ENCODE measurements around the gene DOCK1.

DOCK1 gene

GRCh38 chr10:127100983-127101615, 195.9 kb downstream of the DOCK1 start:
- DNase-seq: no peak

GRCh38 chr10:127102176-127102575, 196.9 kb downstream of the DOCK1 start:
- no peak for DNase-seq

- DNase-seq: no peak
These were observed 209.9 kb downstream of the DOCK1 start for GRCh38 chr10:127115100-127115499.

- no peak for DNase-seq
These were observed 211.9 kb downstream of the DOCK1 start for GRCh38 chr10:127117125-127117524.

GRCh38 chr10:127118034-127118433, 212.8 kb downstream of the DOCK1 start:
- DNase-seq: no peak

GRCh38 chr10:127119936-127120335, 214.7 kb downstream of the DOCK1 start:
- DNase-seq: no peak

GRCh38 chr10:127122831-127123230, 217.6 kb downstream of the DOCK1 start:
- DNase-seq: no peak

GRCh38 chr10:127123626-127124025, 218.4 kb downstream of the DOCK1 start:
- no peak for DNase-seq

- no peak for DNase-seq
These were observed 220.1 kb downstream of the DOCK1 start for GRCh38 chr10:127125331-127125730.

GRCh38 chr10:127127822-127128221, 222.6 kb downstream of the DOCK1 start:
- DNase-seq: no peak

- no peak for DNase-seq
These were observed 223.9 kb downstream of the DOCK1 start for GRCh38 chr10:127129104-127129503.

- DNase-seq: no peak
These were observed 227.2 kb downstream of the DOCK1 start for GRCh38 chr10:127132451-127132850.

GRCh38 chr10:127133225-127133624, 228.0 kb downstream of the DOCK1 start:
- no peak for DNase-seq

- DNase-seq: no peak
These were observed 228.7 kb downstream of the DOCK1 start for GRCh38 chr10:127133672-127134500.

- DNase-seq: no peak
These were observed 230.8 kb downstream of the DOCK1 start for GRCh38 chr10:127135844-127136577.

- no peak for DNase-seq
These were observed 232.2 kb downstream of the DOCK1 start for GRCh38 chr10:127137391-127137790.

GRCh38 chr10:127142136-127142535, 236.9 kb downstream of the DOCK1 start:
- no peak for DNase-seq

GRCh38 chr10:127142856-127143255, 237.6 kb downstream of the DOCK1 start:
- DNase-seq: no peak

- no peak for DNase-seq
These were observed 239.9 kb downstream of the DOCK1 start for GRCh38 chr10:127145173-127145572.

GRCh38 chr10:127146661-127147060, 241.4 kb downstream of the DOCK1 start:
- no peak for DNase-seq

- DNase-seq: no peak
These were observed 243.1 kb downstream of the DOCK1 start for GRCh38 chr10:127148066-127148932.

GRCh38 chr10:127148933-127149220, 243.6 kb downstream of the DOCK1 start:
- no peak for DNase-seq

GRCh38 chr10:127149501-127150081, 244.4 kb downstream of the DOCK1 start:
- no peak for DNase-seq
